Left lung (tissue), 10 donors: ENCODE results near the gene UBIAD1. TPM values are rescaled to one million over a fixed set of nuclear protein-coding genes. Genes with fewer than 3 reads are reported as not detected.
A peak's percentile ranks its signal among the peaks of the same experiment; 100 is the strongest.

Source experiments
- ATAC-seq: fragments of 200-7000 bp; cut with Tn5 transposase; one replicate; pipeline ENCODE4 v1.9.1; 2020; ENCODE audit warnings: moderate library complexity
- DNase-seq, 4 donors: peaks; one replicate each; pipeline ENCODE4 v3.0.0-alpha.2; 2013 to 2020
- H3K27ac ChIP-seq, 2 donors: fragments of 200-600 bp; sonication (generic) in 1 of 2; one replicate each; pipeline versions ENCODE4 v1.5.0 to v1.8.0; 2020 to 2021
- H3K27me3 ChIP-seq, 2 donors: fragments of 200-600 bp; sonication (generic) in 1 of 2; one replicate each; pipeline versions ENCODE4 v1.5.0 to v1.8.0; 2020 to 2021
- H3K36me3 ChIP-seq, 2 donors: fragments of 200-600 bp; sonication (generic) in 1 of 2; one replicate each; pipeline versions ENCODE4 v1.5.0 to v1.8.0; 2020 to 2021
- H3K4me1 ChIP-seq, 2 donors: fragments of 200-600 bp; one replicate each; pipeline ENCODE4 v1.8.0; 2021
- H3K4me3 ChIP-seq, 2 donors: fragments of 200-600 bp; sonication (generic) in 1 of 2; one replicate each; pipeline versions ENCODE4 v1.5.0 to v1.8.0; 2020 to 2021; ENCODE audit warnings: mild to moderate bottlenecking in 1 of 2
- H3K9me3 ChIP-seq, 2 donors: fragments of 200-600 bp; sonication (generic) in 1 of 2; one replicate each; pipeline versions ENCODE4 v1.5.0 to v1.8.0; 2020 to 2021
- CTCF ChIP-seq, 2 donors: fragments of 200-600 bp; sonication (generic) in 1 of 2; IDR thresholded peaks; one replicate each; pipeline versions ENCODE4 v1.5.0 to v1.8.0; 2021; ENCODE audit warnings: antibody characterized with exemption in 2 of 2
- intact Hi-C, 2 donors: fragments of 100-400 bp; cut with DNase I; formaldehyde crosslinking; loops; one replicate each; pipeline versions ENCODE4 v1.11.2 to v1.14.2; 2022
- polyA plus RNA-seq, 6 donors: library from polyadenylated mRNA; unstranded; fragments of 120-200 nt; gene quantifications; one replicate each; pipeline ENCODE4 v1.2.1, GENCODE V29; 2013; ENCODE audit not compliant: insufficient read length in 6 of 6
- total RNA-seq, 2 donors: library from RNA; stranded (reverse); fragmentation: NEBNext Ultra II Directional; extraction: Animal tissue kit (Norgen Biotek cat#: 25700); gene quantifications; one replicate each; pipeline ENCODE4 v1.2.1, GENCODE V29; 2021
- donor health status: DM: no; HTN: yes; CAD: no.
- donor health status: DM: no; HTN: no; CAD: no.

Gene UBIAD1
- total and polyA plus RNA-seq, 8 donors, result 9.3 to 19.4 (median 16.7) TPM

- Histone ChIP-seq H3K4me1 (no peaks in the 10 kb centered on the region), H3K27ac (no peak overlapping the region), H3K4me3 (no peak overlapping the region), H3K27me3 (no peaks in the 10 kb centered on the region), H3K9me3 (no peaks in the 10 kb centered on the region), H3K36me3 (no peaks in the 10 kb centered on the region)
- DNase-seq (no peak), ATAC-seq (no peak)
- no peak for TF ChIP-seq CTCF (IDR thresholded peaks at IDR 0.05)
- intact Hi-C loops, result no loop called here
Measured at GRCh38 chr1:11311816-11312755, 39.1 kb downstream of the UBIAD1 start.

- no peak for TF ChIP-seq CTCF (IDR thresholded peaks at IDR 0.05)
- no peak overlapping the region for H3K27ac ChIP-seq
- H3K27me3 ChIP-seq, result peaks cover 0 to 9% of the 10 kb centered on the region in 2 donors
- ATAC-seq (no peak), DNase-seq (peak in 1 of 4 donors; percentile 22)
- no peaks in the 10 kb centered on the region for H3K4me1 ChIP-seq
- intact Hi-C loops, result no loop called here
- H3K4me3 ChIP-seq, result no peak overlapping the region
- no peaks in the 10 kb centered on the region for H3K9me3 ChIP-seq
- H3K36me3 ChIP-seq, result no peaks in the 10 kb centered on the region
Measured at GRCh38 chr1:11314959-11315358, 42.0 kb downstream of the UBIAD1 start.

GRCh38 chr1:11316701-11317100 lies 43.7 kb downstream of the UBIAD1 start:
- ATAC-seq (no peak), DNase-seq (no peak)
- H3K9me3 ChIP-seq, result no peaks in the 10 kb centered on the region
- no peaks in the 10 kb centered on the region for H3K4me1 ChIP-seq
- no peaks in the 10 kb centered on the region for H3K36me3 ChIP-seq
- intact Hi-C loops, result no loop called here
- TF ChIP-seq CTCF (IDR thresholded peaks at IDR 0.05), result no peak
- H3K27me3 ChIP-seq, result peaks cover 0 to 17% of the 10 kb centered on the region in 2 donors
- H3K4me3 ChIP-seq, result no peak overlapping the region
- no peak overlapping the region for H3K27ac ChIP-seq

GRCh38 chr1:11318982-11319381 lies 46.0 kb downstream of the UBIAD1 start:
- DNase-seq (no peak), ATAC-seq (no peak)
- TF ChIP-seq CTCF (IDR thresholded peaks at IDR 0.05), result no peak
- Histone ChIP-seq H3K36me3 (no peaks in the 10 kb centered on the region), H3K27me3 (peaks cover 0 to 17% of the 10 kb centered on the region in 2 donors), H3K9me3 (no peaks in the 10 kb centered on the region), H3K4me1 (no peaks in the 10 kb centered on the region), H3K4me3 (no peak overlapping the region), H3K27ac (no peak overlapping the region)
- intact Hi-C loops, result no loop called here

- no peak for DNase-seq
- no peaks in the 10 kb centered on the region for H3K4me1 ChIP-seq
- H3K9me3 ChIP-seq, result no peaks in the 10 kb centered on the region
- no peak overlapping the region for H3K27ac ChIP-seq
- no peak for ATAC-seq
- intact Hi-C loops, result no loop called here
- no peak overlapping the region for H3K4me3 ChIP-seq
- peaks cover 0 to 17% of the 10 kb centered on the region in 2 donors for H3K27me3 ChIP-seq
- H3K36me3 ChIP-seq, result no peaks in the 10 kb centered on the region
- TF ChIP-seq CTCF (IDR thresholded peaks at IDR 0.05), result peak; percentile 22 to 24
Measured at GRCh38 chr1:11320153-11320936, 47.3 kb downstream of the UBIAD1 start.
